ENCODE data around the gene CELF3. TPM values are rescaled to one million over a fixed set of nuclear protein-coding genes. Genes with fewer than 3 reads are reported as not detected.

CELF3 gene
- polyA plus RNA-seq, 1 of the 3 experiments (the other 2 are of a cell fraction) = 0.25 TPM

DNA sequence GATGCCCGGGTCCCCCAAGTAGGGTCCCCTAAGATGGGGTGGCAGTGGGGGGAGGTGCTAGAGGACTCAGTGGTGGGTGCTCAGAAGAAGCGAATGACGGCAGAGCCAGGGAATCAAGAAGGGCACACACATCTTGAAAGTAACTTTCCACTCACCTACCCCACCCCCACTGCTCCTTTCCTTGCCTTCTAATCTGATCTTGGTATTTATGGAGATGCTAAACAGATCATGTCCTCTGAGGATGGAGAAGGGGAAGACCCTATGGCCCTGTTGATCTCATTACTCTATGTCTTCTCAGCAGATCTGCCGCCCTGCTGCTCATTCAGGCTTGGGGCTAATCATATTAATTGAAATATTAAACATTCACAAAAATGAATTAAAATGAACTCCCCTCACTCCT lies 2.1 kb upstream of the CELF3 start:
- Histone ChIP-seq H3K4me2 (no peak overlapping the region), H2AFZ (ENCODE audit: low read depth) (no peak overlapping the region), H3K4me1 (ENCODE audit: control insufficient read depth in 1 of 2, insufficient read depth in 2 of 2, low read depth in 1 of 2, low read length in 1 of 2) (peaks cover 0 to 50% of the 10 kb centered on the region in 2 experiments; a peak in 3 of 4 replicates), H4K20me1 (ENCODE audit: insufficient read depth) (no peaks in the 10 kb centered on the region), H3K4me3 (ENCODE audit: low read depth in 2 of 2, low read length in 1 of 2) (no peak overlapping the region), H3K36me3 (replicated peaks in 1 of 2; ENCODE audit: control insufficient read depth in 1 of 2, insufficient read depth in 2 of 2, low read length in 1 of 2) (no peaks in the 10 kb centered on the region), H3F3A (replicated peaks; ENCODE audit: insufficient read depth) (no peaks in the 10 kb centered on the region), H3K9me2 (no peaks in the 10 kb centered on the region), H3K9ac (no peak overlapping the region), H3K79me2 (ENCODE audit: insufficient read depth) (no peaks in the 10 kb centered on the region), H3K27me3 (ENCODE audit: insufficient read depth) (peaks cover 34% of the 10 kb centered on the region), H3K9me3 (no peaks in the 10 kb centered on the region), H3K27ac (ENCODE audit: low read depth in 2 of 2, low read length in 1 of 2) (no peak overlapping the region)
- CTCF ChIA-PET = interaction anchor here (0.7 to 7.1 kb wide), 5 partner anchors 15 to 121 kb away, joined by 3 to 64 read pairs (median 3); partner anchors contain the start of gene C2CD4D
- 63% methylated on average over 4 of the region's 4 CpGs for WGBS (ENCODE audit: low lambda C conversion rate)
- TF ChIP-seq SIN3A (IDR thresholded peaks at IDR 0.05; ENCODE audit: borderline replicate concordance, low read depth, low read length) = no peak
- TF ChIP-seq, protein P1, sequence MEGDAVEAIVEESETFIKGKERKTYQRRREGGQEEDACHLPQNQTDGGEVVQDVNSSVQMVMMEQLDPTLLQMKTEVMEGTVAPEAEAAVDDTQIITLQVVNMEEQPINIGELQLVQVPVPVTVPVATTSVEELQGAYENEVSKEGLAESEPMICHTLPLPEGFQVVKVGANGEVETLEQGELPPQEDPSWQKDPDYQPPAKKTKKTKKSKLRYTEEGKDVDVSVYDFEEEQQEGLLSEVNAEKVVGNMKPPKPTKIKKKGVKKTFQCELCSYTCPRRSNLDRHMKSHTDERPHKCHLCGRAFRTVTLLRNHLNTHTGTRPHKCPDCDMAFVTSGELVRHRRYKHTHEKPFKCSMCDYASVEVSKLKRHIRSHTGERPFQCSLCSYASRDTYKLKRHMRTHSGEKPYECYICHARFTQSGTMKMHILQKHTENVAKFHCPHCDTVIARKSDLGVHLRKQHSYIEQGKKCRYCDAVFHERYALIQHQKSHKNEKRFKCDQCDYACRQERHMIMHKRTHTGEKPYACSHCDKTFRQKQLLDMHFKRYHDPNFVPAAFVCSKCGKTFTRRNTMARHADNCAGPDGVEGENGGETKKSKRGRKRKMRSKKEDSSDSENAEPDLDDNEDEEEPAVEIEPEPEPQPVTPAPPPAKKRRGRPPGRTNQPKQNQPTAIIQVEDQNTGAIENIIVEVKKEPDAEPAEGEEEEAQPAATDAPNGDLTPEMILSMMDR (IDR thresholded peaks at IDR 0.05) = no peak
- TF ChIP-seq EZH2phosphoT487 (IDR thresholded peaks at IDR 0.05; ENCODE audit: borderline replicate concordance, low read depth) = no peak
- no peak for TF ChIP-seq NFIC (IDR thresholded peaks at IDR 0.05; ENCODE audit: borderline replicate concordance)
- TF ChIP-seq USF1 (IDR thresholded peaks at IDR 0.05; ENCODE audit: borderline replicate concordance, low read depth) = no peak
- TF ChIP-seq, protein P2, sequence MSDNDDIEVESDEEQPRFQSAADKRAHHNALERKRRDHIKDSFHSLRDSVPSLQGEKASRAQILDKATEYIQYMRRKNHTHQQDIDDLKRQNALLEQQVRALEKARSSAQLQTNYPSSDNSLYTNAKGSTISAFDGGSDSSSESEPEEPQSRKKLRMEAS (IDR thresholded peaks at IDR 0.05; ENCODE audit: low read depth) = no peak
- no peak for TF ChIP-seq REST (IDR thresholded peaks at IDR 0.05; ENCODE audit: low read depth, low read length)
- no peak for DNase-seq
- POLR2A ChIA-PET = no interaction called here

- Histone ChIP-seq H3K27me3 (ENCODE audit: insufficient read depth) (peaks cover 34% of the 10 kb centered on the region), H4K20me1 (ENCODE audit: insufficient read depth) (no peaks in the 10 kb centered on the region), H3K9ac (no peak overlapping the region), H3K4me1 (ENCODE audit: control insufficient read depth in 1 of 2, insufficient read depth in 2 of 2, low read depth in 1 of 2, low read length in 1 of 2) (peaks cover 0 to 50% of the 10 kb centered on the region in 2 experiments; a peak in 3 of 4 replicates), H3K4me2 (no peak overlapping the region), H3K9me3 (no peaks in the 10 kb centered on the region), H3K36me3 (replicated peaks in 1 of 2; ENCODE audit: control insufficient read depth in 1 of 2, insufficient read depth in 2 of 2, low read length in 1 of 2) (no peaks in the 10 kb centered on the region), H3K79me2 (ENCODE audit: insufficient read depth) (no peaks in the 10 kb centered on the region), H3F3A (replicated peaks; ENCODE audit: insufficient read depth) (no peaks in the 10 kb centered on the region), H3K27ac (ENCODE audit: low read depth in 2 of 2, low read length in 1 of 2) (no peak overlapping the region; a peak in 1 of 4 replicates), H3K4me3 (ENCODE audit: low read depth in 2 of 2, low read length in 1 of 2) (no peak overlapping the region; a peak in 1 of 4 replicates), H3K9me2 (no peaks in the 10 kb centered on the region), H2AFZ (ENCODE audit: low read depth) (no peak overlapping the region)
- WGBS (ENCODE audit: low lambda C conversion rate) = 33% methylated on average over 4 of the region's 4 CpGs
- ChIA-PET POLR2A (interaction anchor here (1.2 to 3.3 kb wide), 3 partner anchors 11 to 45 kb away, joined by 3 to 24 read pairs (median 5); partner anchors contain the start of gene MRPL9), CTCF (interaction anchor here (0.9 to 7.1 kb wide), 8 partner anchors 10 to 130 kb away, joined by 3 to 64 read pairs (median 11); no protein-coding TSS in a partner anchor)
- no peak for DNase-seq
- TF ChIP-seq RFX5 (IDR thresholded peaks at IDR 0.05; ENCODE audit: low read length) = no peak
- no peak for TF ChIP-seq SMC3 (IDR thresholded peaks at IDR 0.05; ENCODE audit: low read depth, low read length)
- TF ChIP-seq, protein P2 (IDR thresholded peaks at IDR 0.05; ENCODE audit: low read depth) = no peak
- TF ChIP-seq POLR2AphosphoS5 (IDR thresholded peaks at IDR 0.05; ENCODE audit: low read depth, low read length) = no peak
- no peak for TF ChIP-seq FOXJ3 (CRISPR knock-in tag; IDR thresholded peaks at IDR 0.05)
- no peak for TF ChIP-seq EZH2phosphoT487 (IDR thresholded peaks at IDR 0.05; ENCODE audit: borderline replicate concordance, low read depth)
- TF ChIP-seq USF1 (IDR thresholded peaks at IDR 0.05; ENCODE audit: borderline replicate concordance, low read depth) = no peak
- TF ChIP-seq TCF12 (IDR thresholded peaks at IDR 0.05) = no peak
- TF ChIP-seq FOXM1 (IDR thresholded peaks at IDR 0.05; ENCODE audit: low read depth) = no peak
- TF ChIP-seq ELF1 (IDR thresholded peaks at IDR 0.05) = no peak
- no peak for TF ChIP-seq RAD21 (IDR thresholded peaks at IDR 0.05; ENCODE audit: low read length)
These were observed 1.4 kb upstream of the CELF3 start for GRCh38 chr1:151718011-151718431.

All from SK-N-SH (cell line).